GM21717 (cell line): ENCODE results near the gene VSX1.

ENCODE experiments used
- ATAC-seq: cut with Tn5 transposase; IDR thresholded peaks from one replicate; pipeline ENCODE4 v1.9.1; 2021; ENCODE audit warnings: mild to moderate bottlenecking, moderate library complexity; ENCODE audit not compliant: unreplicated experiment

Gene VSX1

GRCh38 chr20:25042531-25043498 lies 39.1 kb downstream of the VSX1 start:
- peak; percentile 69 for ATAC-seq

- no peak for ATAC-seq
Measured at GRCh38 chr20:25041813-25042530, 40.0 kb downstream of the VSX1 start.

- ATAC-seq, result no peak
Measured at GRCh38 chr20:25040438-25040831, 41.5 kb downstream of the VSX1 start.

GRCh38 chr20:25039697-25040437 lies 42.1 kb downstream of the VSX1 start:
- no peak for ATAC-seq

- ATAC-seq, result no peak
Measured at GRCh38 chr20:25038591-25039015, 43.3 kb downstream of the VSX1 start.

GRCh38 chr20:25038103-25038410 lies 43.9 kb downstream of the VSX1 start:
- ATAC-seq, result no peak

GRCh38 chr20:25037288-25038102 lies 44.4 kb downstream of the VSX1 start:
- ATAC-seq, result no peak

- ATAC-seq, result no peak
Measured at GRCh38 chr20:25036331-25036936, 45.5 kb downstream of the VSX1 start.

GRCh38 chr20:25035921-25036320 lies 46.0 kb downstream of the VSX1 start:
- ATAC-seq, result no peak

GRCh38 chr20:25033924-25034300 lies 48.0 kb downstream of the VSX1 start:
- ATAC-seq, result no peak

GRCh38 chr20:25033265-25033923 lies 48.5 kb downstream of the VSX1 start:
- no peak for ATAC-seq

GRCh38 chr20:25032478-25033264 lies 49.3 kb downstream of the VSX1 start:
- no peak for ATAC-seq

- no peak for ATAC-seq
Measured at GRCh38 chr20:25032065-25032477, 49.9 kb downstream of the VSX1 start.

- ATAC-seq, result no peak
Measured at GRCh38 chr20:25031241-25031640, 50.7 kb downstream of the VSX1 start.

- ATAC-seq, result no peak
Measured at GRCh38 chr20:25030649-25031207, 51.2 kb downstream of the VSX1 start.

GRCh38 chr20:25030007-25030648 lies 51.8 kb downstream of the VSX1 start:
- ATAC-seq, result no peak

- no peak for ATAC-seq
Measured at GRCh38 chr20:25025986-25026605, 55.8 kb downstream of the VSX1 start.
